Activated CD4-positive, CD25-positive, alpha-beta regulatory T cell treated with anti-CD3 and anti-CD28 coated beads, Interleukin-2, amount 50 U/mL, for 16 hours (primary cell): ENCODE measurements around the gene FEZF2.

Experiments used
- DNase-seq: peaks from one replicate; pipeline ENCODE4 v3.0.0-alpha.2; 2020; ENCODE audit warnings: low read depth, low spot score

Gene FEZF2

DNA sequence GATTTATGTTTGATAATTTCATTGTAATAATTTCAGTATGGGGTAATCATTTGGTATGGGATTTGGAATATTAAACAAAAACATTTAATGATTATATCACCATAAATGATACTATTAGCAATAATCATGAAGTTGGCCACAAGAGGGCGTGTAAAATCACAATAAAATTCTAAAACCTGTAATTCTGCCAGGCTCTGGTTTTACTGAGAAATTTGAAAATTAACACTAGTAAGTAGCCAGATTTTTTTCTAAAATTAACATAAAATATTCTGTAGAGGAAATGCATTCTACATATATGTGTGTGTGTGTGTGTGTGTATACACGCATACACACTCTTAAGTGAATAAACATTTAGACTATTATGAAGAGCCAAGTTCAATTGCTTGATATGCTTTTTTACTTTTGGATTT is 40.5 kb downstream of the FEZF2 start:
- DNase-seq, result no peak

DNA sequence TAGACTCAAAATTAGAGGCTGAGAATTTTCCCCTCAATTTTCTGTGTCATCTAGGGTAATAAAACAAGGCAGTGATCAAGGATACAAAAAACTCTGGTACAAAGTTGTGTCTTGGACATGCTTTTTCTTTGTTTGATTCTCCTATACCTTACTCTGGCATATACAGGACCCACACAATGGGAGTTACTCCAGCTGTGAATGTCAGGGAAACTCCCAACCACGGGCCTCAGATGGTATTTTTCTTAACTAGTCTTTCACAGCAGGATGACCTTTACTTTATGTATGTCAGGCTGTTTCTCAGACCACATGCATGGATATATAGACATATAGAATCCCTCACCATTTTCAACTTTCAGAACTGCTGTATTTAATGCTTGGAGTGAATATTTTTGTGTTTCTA is 41.3 kb downstream of the FEZF2 start:
- DNase-seq, result no peak

DNA sequence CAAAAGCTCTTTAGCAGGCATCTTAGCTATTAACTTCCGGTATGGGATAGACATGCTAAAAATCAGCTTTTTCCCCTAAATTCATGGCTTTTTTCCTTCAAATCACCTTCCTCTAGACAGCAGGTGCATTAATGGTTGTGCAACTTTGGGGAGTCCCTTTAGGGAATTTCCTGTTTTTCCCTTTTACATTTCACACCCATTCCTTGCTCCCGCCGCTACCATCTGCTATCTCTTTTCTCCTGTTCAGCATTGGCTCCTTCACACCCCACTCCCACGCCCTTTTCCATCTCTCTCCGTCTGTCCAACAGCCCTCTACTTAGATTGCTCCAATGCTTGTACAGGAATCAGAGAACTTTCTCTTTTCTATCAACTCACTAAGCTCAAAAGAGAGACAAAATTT is 43.4 kb downstream of the FEZF2 start:
- DNase-seq, result no peak

DNA sequence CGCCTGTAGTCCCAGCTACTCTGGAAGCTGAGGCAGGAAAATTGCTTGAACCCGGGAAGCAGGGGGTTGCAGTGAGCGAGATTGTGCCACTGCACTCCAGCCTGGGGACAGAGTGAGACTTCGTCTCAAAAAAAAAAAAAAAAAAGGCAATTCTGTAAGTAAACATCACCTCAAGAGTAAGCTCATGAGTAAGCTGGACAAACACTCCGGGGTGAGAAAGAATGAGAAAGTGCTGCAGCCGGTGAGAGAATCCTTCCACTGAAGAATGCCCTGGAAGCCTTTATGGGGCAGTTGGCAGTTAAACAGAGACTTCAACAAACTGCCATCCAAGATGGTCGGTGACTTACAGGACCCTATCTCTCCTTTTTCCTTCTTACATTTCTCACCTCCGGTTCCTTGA is 47.5 kb downstream of the FEZF2 start:
- DNase-seq, result no peak

- DNase-seq, result no peak
These were observed 50.1 kb downstream of the FEZF2 start for GRCh38 chr3:62323241-62323640.
